Stimulated activated CD4-positive, alpha-beta T cell treated with anti-CD3 and anti-CD28 coated beads, Interleukin-2, amount 100 ng/mL, for 48 hours (primary cell): ENCODE data around the gene STXBP4.

Experiments
- DNase-seq, 2 donors: peaks; one replicate each; pipeline ENCODE4 v3.0.0-alpha.2; 2020

STXBP4 gene

GRCh38 chr17:55124730-55125360 lies 156.3 kb downstream of the STXBP4 start:
- no peak for DNase-seq

- DNase-seq = no peak
These were observed 165.0 kb downstream of the STXBP4 start for GRCh38 chr17:55133583-55133982.

GRCh38 chr17:55134486-55135157 lies 166.1 kb downstream of the STXBP4 start:
- DNase-seq = no peak

- no peak for DNase-seq
These were observed 172.2 kb downstream of the STXBP4 start for GRCh38 chr17:55140809-55141208.

- DNase-seq = no peak
These were observed 176.0 kb downstream of the STXBP4 start for GRCh38 chr17:55144518-55144917.

GRCh38 chr17:55149485-55149884 lies 180.9 kb downstream of the STXBP4 start:
- no peak for DNase-seq

GRCh38 chr17:55152236-55152635 lies 183.7 kb downstream of the STXBP4 start:
- no peak for DNase-seq

GRCh38 chr17:55154101-55154500 lies 185.5 kb downstream of the STXBP4 start:
- DNase-seq = no peak

GRCh38 chr17:55155856-55156560 lies 187.4 kb downstream of the STXBP4 start:
- DNase-seq = no peak

GRCh38 chr17:55157165-55157564 lies 188.6 kb downstream of the STXBP4 start:
- DNase-seq = no peak

- no peak for DNase-seq
These were observed 189.9 kb downstream of the STXBP4 start for GRCh38 chr17:55158439-55158838.

GRCh38 chr17:55159251-55159650 lies 190.7 kb downstream of the STXBP4 start:
- DNase-seq = no peak

GRCh38 chr17:55160501-55160900 lies 191.9 kb downstream of the STXBP4 start:
- no peak for DNase-seq

- DNase-seq = no peak
These were observed 193.5 kb downstream of the STXBP4 start for GRCh38 chr17:55161935-55162555.

GRCh38 chr17:55162556-55162946 lies 194.0 kb downstream of the STXBP4 start:
- DNase-seq = no peak

GRCh38 chr17:55163408-55163807 lies 194.8 kb downstream of the STXBP4 start:
- no peak for DNase-seq

- DNase-seq = no peak
These were observed 197.9 kb downstream of the STXBP4 start for GRCh38 chr17:55166506-55166905.

GRCh38 chr17:55167024-55167725 lies 198.6 kb downstream of the STXBP4 start:
- DNase-seq = no peak

- no peak for DNase-seq
These were observed 200.6 kb downstream of the STXBP4 start for GRCh38 chr17:55168958-55169687.

GRCh38 chr17:55171634-55172328 lies 203.2 kb downstream of the STXBP4 start:
- no peak for DNase-seq

- DNase-seq = no peak
These were observed 204.0 kb downstream of the STXBP4 start for GRCh38 chr17:55172612-55173011.

- no peak for DNase-seq
These were observed 205.6 kb downstream of the STXBP4 start for GRCh38 chr17:55174133-55174532.
